WTC11 (cell line): Measurements from ENCODE around the gene SLC9A3. TPM values are rescaled to one million over a fixed set of nuclear protein-coding genes. Genes with fewer than 3 reads are reported as not detected.

Experiments
- ATAC-seq: fragments of 200-7000 bp; cut with Tn5 transposase; 2 replicates; pipeline ENCODE4 v1.10.0; 2021; ENCODE audit warnings: mild to moderate bottlenecking, moderate library complexity
- CTCF ChIA-PET: fragments of 300-600 bp; sonication (Branson Sonifier 250); formaldehyde crosslinking; loops from one replicate; lab custom pipeline; 2021; ENCODE audit warnings: antibody characterized with exemption; lab: Charles Lee
- POLR2A ChIA-PET: fragments of 350-600 bp; sonication (Branson Sonifier 250); formaldehyde crosslinking; loops from one replicate; lab custom pipeline; 2021; ENCODE audit warnings: antibody characterized with exemption; lab: Charles Lee
- DNase-seq: peaks from one replicate; pipeline ENCODE4 v3.0.0; 2021; ENCODE audit warnings: low spot score
- H3K27ac Mint-ChIP-seq: 2 replicates; pipeline ENCODE4 v1.8.0; 2021; ENCODE audit warnings: mixed read lengths
- H3K27me3 Mint-ChIP-seq: 2 replicates; pipeline ENCODE4 v1.8.0; 2021; ENCODE audit warnings: low read depth, mild to moderate bottlenecking, moderate library complexity, mixed read lengths
- H3K36me3 Mint-ChIP-seq: 2 replicates; pipeline ENCODE4 v1.8.0; 2021; ENCODE audit warnings: mixed read lengths
- H3K4me1 Mint-ChIP-seq: 2 replicates; pipeline ENCODE4 v1.8.0; 2022; ENCODE audit warnings: mixed read lengths
- H3K4me3 Mint-ChIP-seq: 2 replicates; pipeline ENCODE4 v1.8.0; 2021; ENCODE audit warnings: mild to moderate bottlenecking, moderate library complexity, mixed read lengths
- H3K9me3 Mint-ChIP-seq: 2 replicates; pipeline ENCODE4 v1.8.0; 2021; ENCODE audit warnings: mixed read lengths
- ATF2 ChIP-seq: sonication (generic); formaldehyde crosslinking; IDR thresholded peaks from 2 replicates; pipeline ENCODE4 v1.8.1; 2022; ENCODE audit warnings: low read depth, missing genetic modification reagents, borderline replicate concordance
- CBFB ChIP-seq: sonication (generic); formaldehyde crosslinking; IDR thresholded peaks from 2 replicates; pipeline ENCODE4 v1.8.1; 2022; ENCODE audit warnings: mild to moderate bottlenecking, low read depth, missing genetic modification reagents
- E2F5 ChIP-seq: sonication (generic); formaldehyde crosslinking; IDR thresholded peaks from 2 replicates; pipeline ENCODE4 v1.8.1; 2022; ENCODE audit warnings: mild to moderate bottlenecking, moderate library complexity, missing genetic modification reagents
- ERG ChIP-seq: fragments of 250-450 bp; sonication (Bioruptor Pico); IDR thresholded peaks from 2 replicates; pipeline ENCODE4 v1.8.0; 2021; ENCODE audit warnings: mild to moderate bottlenecking
- FOXJ3 ChIP-seq: sonication (generic); formaldehyde crosslinking; IDR thresholded peaks from 2 replicates; pipeline ENCODE4 v1.9.0; 2021; ENCODE audit warnings: missing genetic modification reagents, mild to moderate bottlenecking, borderline replicate concordance
- GRHL2 ChIP-seq: fragments of 250-450 bp; sonication (Bioruptor Pico); IDR thresholded peaks from 2 replicates; pipeline ENCODE4 v1.8.0; 2022; ENCODE audit warnings: mild to moderate bottlenecking, moderate library complexity; ENCODE audit not compliant: insufficient replicate concordance, severe bottlenecking
- MAX ChIP-seq: sonication (generic); formaldehyde crosslinking; IDR thresholded peaks from 2 replicates; pipeline ENCODE4 v1.8.0; 2022; ENCODE audit warnings: mild to moderate bottlenecking, missing genetic modification reagents
- NFE2L1 ChIP-seq: sonication (generic); formaldehyde crosslinking; IDR thresholded peaks from 2 replicates; pipeline ENCODE4 v1.8.1; 2023; ENCODE audit warnings: missing genetic modification reagents
- OVOL2 ChIP-seq: fragments of 250-450 bp; sonication (Bioruptor Pico); IDR thresholded peaks from 2 replicates; pipeline ENCODE4 v1.9.0; 2021; ENCODE audit warnings: mild to moderate bottlenecking, borderline replicate concordance
- RORB ChIP-seq: fragments of 250-450 bp; sonication (Bioruptor Pico); IDR thresholded peaks from 2 replicates; pipeline ENCODE4 v1.9.0; 2021; ENCODE audit warnings: mild to moderate bottlenecking
- SP1 ChIP-seq: sonication (generic); formaldehyde crosslinking; conservative IDR thresholded peaks from 2 replicates; pipeline ENCODE4 v1.8.1; 2022; ENCODE audit warnings: missing genetic modification reagents
- TEAD4 ChIP-seq: sonication (generic); formaldehyde crosslinking; IDR thresholded peaks from 2 replicates; pipeline ENCODE4 v1.8.0; 2022; ENCODE audit warnings: mild to moderate bottlenecking, missing genetic modification reagents
- ZNF232 ChIP-seq: sonication (generic); formaldehyde crosslinking; IDR thresholded peaks from 2 replicates; pipeline ENCODE4 v1.8.0; 2022; ENCODE audit warnings: mild to moderate bottlenecking, missing genetic modification reagents
- ZNF281 ChIP-seq: sonication (generic); formaldehyde crosslinking; IDR thresholded peaks from 2 replicates; pipeline ENCODE4 v1.8.0; 2023; ENCODE audit warnings: mild to moderate bottlenecking, missing genetic modification reagents
- ZNF532 ChIP-seq: fragments of 250-450 bp; sonication (Bioruptor Pico); IDR thresholded peaks from 2 replicates; pipeline ENCODE4 v1.9.0; 2021; ENCODE audit warnings: mild to moderate bottlenecking, borderline replicate concordance
- ZNF671 ChIP-seq: fragments of 250-450 bp; sonication (Bioruptor Pico); IDR thresholded peaks from 2 replicates; pipeline ENCODE4 v1.8.0; 2021; ENCODE audit warnings: mild to moderate bottlenecking
- total RNA-seq: library from RNA; stranded (reverse); gene quantifications from 3 replicates; pipeline ENCODE4 v1.2.3, GENCODE V29; 2021
- TF ChIP-seq, protein P1 (sequence below): sonication (generic); formaldehyde crosslinking; IDR thresholded peaks from 2 replicates; pipeline ENCODE4 v1.8.1; 2022; ENCODE audit warnings: mild to moderate bottlenecking, missing genetic modification reagents, moderate library complexity, borderline replicate concordance
- TF ChIP-seq, protein P2 (sequence below): sonication (generic); formaldehyde crosslinking; IDR thresholded peaks from 2 replicates; pipeline ENCODE4 v1.8.0; 2022; ENCODE audit warnings: mild to moderate bottlenecking, missing genetic modification reagents

Gene SLC9A3
- total RNA-seq, 1 experiment from 2014 or later, result 1.6 TPM

GRCh38 chr5:517535-518100 lies 6.6 kb downstream of the SLC9A3 start:
- Mint-ChIP-seq H3K4me3 (no peak overlapping the region), H3K27me3 (peaks cover 44% of the 10 kb centered on the region), H3K36me3 (no peaks in the 10 kb centered on the region), H3K27ac (no peak overlapping the region), H3K4me1 (peaks cover 5% of the 10 kb centered on the region; the same call in 1 of the 2 replicates), H3K9me3 (peaks cover 12% of the 10 kb centered on the region)
- CTCF ChIA-PET, result no interaction called here
- TF ChIP-seq ZNF281 (CRISPR knock-in tag) (no peak), CBFB (CRISPR knock-in tag) (no peak), ZNF532 (CRISPR knock-in tag) (no peak), ZNF671 (CRISPR knock-in tag) (no peak), NFE2L1 (no peak), FOXJ3 (CRISPR knock-in tag) (no peak), GRHL2 (no peak), MAX (CRISPR knock-in tag) (no peak), TEAD4 (CRISPR knock-in tag) (no peak), E2F5 (CRISPR knock-in tag) (no peak), RORB (CRISPR knock-in tag) (no peak), ZNF232 (no peak), SP1 (no peak), OVOL2 (CRISPR knock-in tag) (no peak), ERG (no peak), ATF2 (no peak)
- TF ChIP-seq, protein P1, sequence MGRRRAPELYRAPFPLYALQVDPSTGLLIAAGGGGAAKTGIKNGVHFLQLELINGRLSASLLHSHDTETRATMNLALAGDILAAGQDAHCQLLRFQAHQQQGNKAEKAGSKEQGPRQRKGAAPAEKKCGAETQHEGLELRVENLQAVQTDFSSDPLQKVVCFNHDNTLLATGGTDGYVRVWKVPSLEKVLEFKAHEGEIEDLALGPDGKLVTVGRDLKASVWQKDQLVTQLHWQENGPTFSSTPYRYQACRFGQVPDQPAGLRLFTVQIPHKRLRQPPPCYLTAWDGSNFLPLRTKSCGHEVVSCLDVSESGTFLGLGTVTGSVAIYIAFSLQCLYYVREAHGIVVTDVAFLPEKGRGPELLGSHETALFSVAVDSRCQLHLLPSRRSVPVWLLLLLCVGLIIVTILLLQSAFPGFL (CRISPR knock-in tag), result no peak
- TF ChIP-seq, protein P2, sequence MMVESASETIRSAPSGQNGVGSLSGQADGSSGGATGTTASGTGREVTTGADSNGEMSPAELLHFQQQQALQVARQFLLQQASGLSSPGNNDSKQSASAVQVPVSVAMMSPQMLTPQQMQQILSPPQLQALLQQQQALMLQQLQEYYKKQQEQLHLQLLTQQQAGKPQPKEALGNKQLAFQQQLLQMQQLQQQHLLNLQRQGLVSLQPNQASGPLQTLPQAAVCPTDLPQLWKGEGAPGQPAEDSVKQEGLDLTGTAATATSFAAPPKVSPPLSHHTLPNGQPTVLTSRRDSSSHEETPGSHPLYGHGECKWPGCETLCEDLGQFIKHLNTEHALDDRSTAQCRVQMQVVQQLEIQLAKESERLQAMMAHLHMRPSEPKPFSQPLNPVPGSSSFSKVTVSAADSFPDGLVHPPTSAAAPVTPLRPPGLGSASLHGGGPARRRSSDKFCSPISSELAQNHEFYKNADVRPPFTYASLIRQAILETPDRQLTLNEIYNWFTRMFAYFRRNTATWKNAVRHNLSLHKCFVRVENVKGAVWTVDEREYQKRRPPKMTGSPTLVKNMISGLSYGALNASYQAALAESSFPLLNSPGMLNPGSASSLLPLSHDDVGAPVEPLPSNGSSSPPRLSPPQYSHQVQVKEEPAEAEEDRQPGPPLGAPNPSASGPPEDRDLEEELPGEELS (CRISPR knock-in tag), result no peak
- DNase-seq (no peak), ATAC-seq (no peak)
- POLR2A ChIA-PET, result no interaction called here
